ENCODE results near the gene AMN.
"Not testable (repeated sequence)": the region's sequence is repeated elsewhere in the genome, so short reads cannot be mapped to it uniquely, and the experiment has no call there.

The AMN gene

GRCh38 chr14:102925646-102926045, 3.2 kb downstream of the AMN start:
- Histone ChIP-seq H3K9ac (no peak overlapping the region), H3K79me2 (ENCODE audit: insufficient read depth, low read depth) (no peaks in the 10 kb centered on the region), H4K20me1 (ENCODE audit: insufficient read depth) (no peaks in the 10 kb centered on the region), H3K27me3 (ENCODE audit: insufficient read depth, low read depth) (no peaks in the 10 kb centered on the region), H2AFZ (ENCODE audit: low read depth) (no peak overlapping the region), H3K27ac (no peak overlapping the region), H3K36me3 (ENCODE audit: insufficient read depth) (no peaks in the 10 kb centered on the region), H3K4me2 (no peak overlapping the region), H3K4me3 (IDR thresholded peaks at IDR 0.05; ENCODE audit: insufficient read depth, low read depth, low read length) (no peak overlapping the region), H3K4me1 (ENCODE audit: low read depth, poor library complexity, severe bottlenecking) (no peaks in the 10 kb centered on the region)
- no peak for TF ChIP-seq CTCF (conservative IDR thresholded peaks at IDR 0.05; ENCODE audit: low read depth, low read length)

- TF ChIP-seq CTCF (conservative IDR thresholded peaks at IDR 0.05; ENCODE audit: low read depth, low read length), result no peak
- Histone ChIP-seq H3K27ac (no peak overlapping the region), H3K4me1 (ENCODE audit: low read depth, poor library complexity, severe bottlenecking) (no peaks in the 10 kb centered on the region), H3K9ac (no peak overlapping the region), H4K20me1 (ENCODE audit: insufficient read depth) (no peaks in the 10 kb centered on the region), H2AFZ (ENCODE audit: low read depth) (no peak overlapping the region), H3K4me2 (no peak overlapping the region), H3K36me3 (ENCODE audit: insufficient read depth) (no peaks in the 10 kb centered on the region), H3K79me2 (ENCODE audit: insufficient read depth, low read depth) (no peaks in the 10 kb centered on the region), H3K4me3 (IDR thresholded peaks at IDR 0.05; ENCODE audit: insufficient read depth, low read depth, low read length) (no peak overlapping the region), H3K27me3 (ENCODE audit: insufficient read depth, low read depth) (no peaks in the 10 kb centered on the region)
Measured at GRCh38 chr14:102926104-102926503, 3.6 kb downstream of the AMN start.

- not testable (repeated sequence) for H2AFZ ChIP-seq (ENCODE audit: low read depth); H3K27ac ChIP-seq; H3K36me3 ChIP-seq (ENCODE audit: insufficient read depth); H3K9ac ChIP-seq; H3K4me1 ChIP-seq (ENCODE audit: low read depth, poor library complexity, severe bottlenecking); H3K4me2 ChIP-seq; H3K27me3 ChIP-seq (ENCODE audit: insufficient read depth, low read depth); H3K4me3 ChIP-seq (IDR thresholded peaks at IDR 0.05; ENCODE audit: insufficient read depth, low read depth, low read length); H4K20me1 ChIP-seq (ENCODE audit: insufficient read depth); H3K79me2 ChIP-seq (ENCODE audit: insufficient read depth, low read depth)
Measured at GRCh38 chr14:102926840-102927239, 4.4 kb downstream of the AMN start.

GRCh38 chr14:102927346-102927877, 4.9 kb downstream of the AMN start:
- no peak overlapping the region for H3K4me3 ChIP-seq (IDR thresholded peaks at IDR 0.05; ENCODE audit: insufficient read depth, low read depth, low read length)
- no peaks in the 10 kb centered on the region for H3K36me3 ChIP-seq (ENCODE audit: insufficient read depth)
- no peak overlapping the region for H2AFZ ChIP-seq (ENCODE audit: low read depth)
- no peak overlapping the region; the same call in 1 of the 2 replicates for H3K9ac ChIP-seq
- no peaks in the 10 kb centered on the region for H3K27me3 ChIP-seq (ENCODE audit: insufficient read depth, low read depth)
- no peak overlapping the region for H3K27ac ChIP-seq
- no peaks in the 10 kb centered on the region for H3K4me1 ChIP-seq (ENCODE audit: low read depth, poor library complexity, severe bottlenecking)
- TF ChIP-seq CTCF (conservative IDR thresholded peaks at IDR 0.05; ENCODE audit: low read depth, low read length), result no peak
- peak overlapping the region; percentile 39; the same call in 1 of the 2 replicates for H3K4me2 ChIP-seq
- H4K20me1 ChIP-seq (ENCODE audit: insufficient read depth), result no peaks in the 10 kb centered on the region
- no peaks in the 10 kb centered on the region for H3K79me2 ChIP-seq (ENCODE audit: insufficient read depth, low read depth)

- H3K79me2 ChIP-seq (ENCODE audit: insufficient read depth, low read depth), result no peaks in the 10 kb centered on the region
- no peak overlapping the region for H3K27ac ChIP-seq
- H3K9ac ChIP-seq, result peak overlapping the region; percentile 27; the same call in 1 of the 2 replicates
- peak overlapping the region; percentile 39; the same call in 1 of the 2 replicates for H3K4me2 ChIP-seq
- no peaks in the 10 kb centered on the region for H3K36me3 ChIP-seq (ENCODE audit: insufficient read depth)
- H3K27me3 ChIP-seq (ENCODE audit: insufficient read depth, low read depth), result no peaks in the 10 kb centered on the region
- H4K20me1 ChIP-seq (ENCODE audit: insufficient read depth), result no peaks in the 10 kb centered on the region
- H3K4me3 ChIP-seq (IDR thresholded peaks at IDR 0.05; ENCODE audit: insufficient read depth, low read depth, low read length), result no peak overlapping the region
- peak overlapping the region; percentile 49; the same call in 1 of the 2 replicates for H2AFZ ChIP-seq (ENCODE audit: low read depth)
- no peaks in the 10 kb centered on the region for H3K4me1 ChIP-seq (ENCODE audit: low read depth, poor library complexity, severe bottlenecking)
- no peak for TF ChIP-seq CTCF (conservative IDR thresholded peaks at IDR 0.05; ENCODE audit: low read depth, low read length)
Measured at GRCh38 chr14:102927878-102928411, 5.5 kb downstream of the AMN start.

Measured in KMS-11 (cell line).